IMR-90 (cell line): Measurements from ENCODE around the gene GTSE1. TPM values are rescaled to one million over a fixed set of nuclear protein-coding genes. Genes with fewer than 3 reads are reported as not detected.

Experiments used
- ATAC-seq: fragments of 200-7000 bp; cut with Tn5 transposase; 2 replicates; pipeline ENCODE4 v1.9.1; 2020; ENCODE audit warnings: low read depth, mild to moderate bottlenecking, moderate library complexity
- BruUV-seq: library from RNA; stranded (reverse); fragments of 400-500 nt; replicated peaks from 2 replicates; lab custom pipeline; 2021; lab: Mats Ljungman, UMichigan
- CTCF ChIA-PET: fragments of 300-600 bp; formaldehyde crosslinking; extraction: SDS; loops from one replicate; lab custom pipeline; 2021; ENCODE audit warnings: antibody characterized with exemption; lab: Yijun Ruan, JAX
- POLR2A ChIA-PET: fragments of 300-600 bp; sonication (Branson Sonifier 250); formaldehyde crosslinking; loops from one replicate; lab custom pipeline; 2022; ENCODE audit warnings: antibody characterized with exemption; ENCODE audit not compliant: unreplicated experiment; lab: Charles Lee
- DNase-seq: peaks from one replicate; pipeline ENCODE4 v3.0.0; 2013
- H2AFZ ChIP-seq: replicated peaks from 2 replicates; pipeline ENCODE3; 2013; ENCODE audit warnings: low read length, mild to moderate bottlenecking; ENCODE audit not compliant: poor library complexity
- H2AK5ac ChIP-seq: 2 replicates; pipeline ENCODE4 v1.6.1; 2013; ENCODE audit warnings: low read depth, low read length, inconsistent platforms
- H2AK9ac ChIP-seq: replicated peaks from 2 replicates; pipeline ENCODE3; 2013; ENCODE audit warnings: mild to moderate bottlenecking, low read depth, low read length, moderate library complexity; ENCODE audit not compliant: poor library complexity
- H2BK120ac ChIP-seq: 2 replicates; pipeline ENCODE4 v1.6.1; 2013; ENCODE audit warnings: low read depth, low read length, inconsistent platforms
- H2BK15ac ChIP-seq: 3 replicates; pipeline ENCODE4 v1.6.1; 2013; ENCODE audit warnings: low read depth, low read length, inconsistent platforms
- H2BK20ac ChIP-seq: 2 replicates; pipeline ENCODE4 v1.6.1; 2013; ENCODE audit warnings: low read depth, mild to moderate bottlenecking, inconsistent platforms, low read length, moderate library complexity
- H2BK5ac ChIP-seq: 2 replicates; pipeline ENCODE4 v1.6.1; 2013; ENCODE audit warnings: mild to moderate bottlenecking, low read depth, low read length, inconsistent platforms; ENCODE audit not compliant: poor library complexity, severe bottlenecking
- H3K14ac ChIP-seq: replicated peaks from 2 replicates; pipeline ENCODE4 v1.6.1; 2013; ENCODE audit warnings: low read depth, low read length, inconsistent platforms
- H3K18ac ChIP-seq: 2 replicates; pipeline ENCODE4 v1.6.1; 2013; ENCODE audit warnings: low read depth, low read length, control low read depth
- H3K23ac ChIP-seq: 2 replicates; pipeline ENCODE4 v1.6.1; 2013; ENCODE audit warnings: low read depth, low read length, inconsistent platforms
- H3K27ac ChIP-seq: 2 replicates; pipeline ENCODE4 v1.5.1; 2013; ENCODE audit warnings: mild to moderate bottlenecking, control low read depth, low read length; ENCODE audit not compliant: insufficient read depth
- H3K27me3 ChIP-seq: 2 replicates; pipeline ENCODE4 v1.6.1; 2013; ENCODE audit warnings: low read length; ENCODE audit not compliant: control insufficient read depth, insufficient read depth
- H3K36me3 ChIP-seq: 2 replicates; pipeline ENCODE4 v1.6.1; 2013; ENCODE audit warnings: low read length, mixed read lengths; ENCODE audit not compliant: control insufficient read depth, insufficient read depth
- H3K4ac ChIP-seq: 2 replicates; pipeline ENCODE4 v1.6.1; 2013; ENCODE audit warnings: low read depth, low read length, inconsistent platforms
- H3K4me1 ChIP-seq: 2 replicates; pipeline ENCODE4 v1.6.1; 2013; ENCODE audit warnings: low read length, mixed read lengths; ENCODE audit not compliant: control insufficient read depth, insufficient read depth
- H3K4me2 ChIP-seq: 2 replicates; pipeline ENCODE4 v1.6.1; 2013; ENCODE audit warnings: low read depth, mild to moderate bottlenecking, control low read depth, low read length, moderate library complexity
- H3K4me3 ChIP-seq: 2 replicates; pipeline ENCODE4 v1.5.1; 2013; ENCODE audit warnings: low read depth, mild to moderate bottlenecking, control low read depth, low read length, moderate library complexity; ENCODE audit not compliant: insufficient read depth
- H3K56ac ChIP-seq: 2 replicates; pipeline ENCODE4 v1.6.1; 2013; ENCODE audit warnings: low read length, inconsistent platforms; ENCODE audit not compliant: insufficient read depth; ENCODE audit errors: extremely low read depth
- H3K79me1 ChIP-seq, 2 experiments: 2 replicates each; pipeline ENCODE4 v1.6.1; 2013; ENCODE audit warnings: low read length in 2 of 2, inconsistent platforms in 1 of 2, low read depth in 1 of 2
- H3K9ac ChIP-seq: 2 replicates; pipeline ENCODE4 v1.6.1; 2013; ENCODE audit warnings: low read depth, low read length, control low read depth
- H3K9me1 ChIP-seq: 2 replicates; pipeline ENCODE4 v1.6.1; 2013; ENCODE audit warnings: low read length, inconsistent platforms; ENCODE audit not compliant: insufficient read depth
- H3K9me3 ChIP-seq: 2 replicates; pipeline ENCODE4 v1.6.1; 2013; ENCODE audit warnings: low read length; ENCODE audit not compliant: control insufficient read depth, insufficient read depth
- H4K20me1 ChIP-seq: 2 replicates; pipeline ENCODE4 v1.6.1; 2013; ENCODE audit warnings: low read length, inconsistent platforms; ENCODE audit not compliant: insufficient read depth
- H4K5ac ChIP-seq: 2 replicates; pipeline ENCODE4 v1.6.1; 2013; ENCODE audit warnings: mild to moderate bottlenecking, low read depth, low read length, control low read depth
- H4K8ac ChIP-seq, 2 experiments: 2 replicates each; pipeline ENCODE4 v1.6.1; 2013; ENCODE audit warnings: low read depth in 2 of 2, low read length in 2 of 2, control low read depth in 1 of 2, inconsistent platforms in 1 of 2
- H4K91ac ChIP-seq: 2 replicates; pipeline ENCODE4 v1.6.1; 2013; ENCODE audit warnings: low read depth, low read length, inconsistent platforms; ENCODE audit not compliant: insufficient read depth
- BHLHE40 ChIP-seq: fragments of 150-350 bp; IDR thresholded peaks from 2 replicates; pipeline ENCODE4 v1.6.1; 2016; ENCODE audit warnings: mild to moderate bottlenecking, low read depth, low read length
- CEBPB ChIP-seq: IDR thresholded peaks from 2 replicates; pipeline ENCODE4 v1.6.1; 2012; ENCODE audit warnings: low read depth, low read length, improper control_type of control experiment
- CHD1 ChIP-seq: IDR thresholded peaks from 2 replicates; pipeline ENCODE4 v1.6.1; 2012; ENCODE audit warnings: low read depth, low read length, improper control_type of control experiment
- CTCF ChIP-seq: conservative IDR thresholded peaks from 2 replicates; pipeline ENCODE4 v1.5.1; 2012; ENCODE audit warnings: mild to moderate bottlenecking, low read depth, low read length, improper control_type of control experiment
- ELK1 ChIP-seq: fragments of 150-350 bp; IDR thresholded peaks from 2 replicates; pipeline ENCODE4 v1.6.1; 2016; ENCODE audit warnings: low read depth, mild to moderate bottlenecking, low read length, moderate library complexity, borderline replicate concordance
- FOS ChIP-seq: fragments of 150-350 bp; IDR thresholded peaks from 2 replicates; pipeline ENCODE4 v1.6.1; 2016; ENCODE audit warnings: low read depth, low read length
- MAZ ChIP-seq: IDR thresholded peaks from 2 replicates; pipeline ENCODE4 v1.6.1; 2012; ENCODE audit warnings: low read depth, mild to moderate bottlenecking, low read length, improper control_type of control experiment, moderate library complexity, borderline replicate concordance
- MXI1 ChIP-seq: IDR thresholded peaks from 2 replicates; pipeline ENCODE4 v1.6.1; 2012; ENCODE audit warnings: low read depth, mild to moderate bottlenecking, low read length, moderate library complexity, borderline replicate concordance
- POLR2A ChIP-seq: IDR thresholded peaks from 2 replicates; pipeline ENCODE4 v1.6.1; 2012; ENCODE audit warnings: mild to moderate bottlenecking, low read depth, low read length
- RAD21 ChIP-seq: IDR thresholded peaks from 2 replicates; pipeline ENCODE4 v1.6.1; 2012; ENCODE audit warnings: low read length, improper control_type of control experiment
- RCOR1 ChIP-seq: IDR thresholded peaks from 2 replicates; pipeline ENCODE4 v1.6.1; 2012; ENCODE audit warnings: mild to moderate bottlenecking, low read length, improper control_type of control experiment; ENCODE audit not compliant: insufficient replicate concordance
- RFX5 ChIP-seq: IDR thresholded peaks from 2 replicates; pipeline ENCODE4 v1.8.0; 2012; ENCODE audit warnings: low read depth, mild to moderate bottlenecking, low read length, moderate library complexity
- SMC3 ChIP-seq: fragments of 150-350 bp; IDR thresholded peaks from 2 replicates; pipeline ENCODE4 v1.6.1; 2016; ENCODE audit warnings: low read depth, mild to moderate bottlenecking, antibody characterized with exemption, low read length, moderate library complexity
- USF2 ChIP-seq: fragments of 150-350 bp; IDR thresholded peaks from 2 replicates; pipeline ENCODE4 v1.6.1; 2017; ENCODE audit warnings: mild to moderate bottlenecking, antibody characterized with exemption, low read length, low read depth
- WGBS, 2 experiments: methylation state at CpG; one replicate each; pipeline versions ENCODE4 v1.1.5 to v1.1.7; 2013; ENCODE audit warnings: missing lambda C conversion rate in 2 of 2; ENCODE audit not compliant: insufficient read length in 1 of 2; ENCODE audit errors: extremely low coverage in 2 of 2; 5-methylcytosine and 5-hydroxymethylcytosine counted together
- dilution Hi-C: fragments of 300-500 bp; cut with HindIII; formaldehyde crosslinking; loops from one replicate; pipeline ENCODE4 v1.14.3; 2018; ENCODE audit warnings: low sequenced_read_pairs; ENCODE audit not compliant: unreplicated experiment
- in situ Hi-C: fragments of 300-500 bp; cut with MboI; formaldehyde crosslinking; loops from 3 replicates; pipeline ENCODE4 v1.14.3; 2019; ENCODE audit warnings: low sequenced_read_pairs, inconsistent platforms, mixed read lengths
- intact Hi-C: fragments of 100-400 bp; cut with micrococcal nuclease; formaldehyde crosslinking; loops from 2 replicates; pipeline ENCODE4 v1.10.0; 2022
- polyA plus RNA-seq, 3 experiments: library from polyadenylated mRNA; depleted of rRNA; stranded (reverse); fragments of >200 nt; gene quantifications; 2 replicates each; pipeline ENCODE4 v1.2.3, GENCODE V29; 2012; ENCODE audit warnings: low replicate concordance in 1 of 3
- total RNA-seq: library from RNA; depleted of rRNA; stranded (reverse); fragments of >200 nt; gene quantifications from 2 replicates; pipeline ENCODE4 v1.2.3, GENCODE V29; 2012

GTSE1 gene
- total and polyA plus RNA-seq, 2 of the 4 experiments (the other 2 are of a cell fraction): 5.9 to 17.1 TPM

- peak overlapping the region; percentile 36; the same call in 1 of the 2 replicates for H4K91ac ChIP-seq
- H3K4me1 ChIP-seq: peaks cover 4% of the 10 kb centered on the region; the same call in 1 of the 2 replicates
- no TSS peak for BruUV-seq
- H2BK15ac ChIP-seq: no peak overlapping the region
- peaks cover 3% of the 10 kb centered on the region; the same call in 1 of the 2 replicates for H3K36me3 ChIP-seq
- H2AK5ac ChIP-seq: peak overlapping the region; percentile 75
- TF ChIP-seq FOS (no peak), RCOR1 (no peak), CHD1 (no peak), RFX5 (no peak), MAZ (no peak), CEBPB (no peak), POLR2A (no peak), BHLHE40 (no peak), SMC3 (no peak), RAD21 (no peak), USF2 (no peak), ELK1 (no peak), CTCF (no peak), MXI1 (no peak)
- peak overlapping the region; percentile 84 for H3K14ac ChIP-seq
- ATAC-seq: no peak
- no peaks in the 10 kb centered on the region; the same call in 1 of the 2 replicates for H4K20me1 ChIP-seq
- ChIA-PET CTCF (no interaction called here), POLR2A (interaction anchor here (0.9 kb wide), 1 partner anchor 17 kb away, joined by 4 read pairs; the partner anchor contains the start of gene TTC38)
- H3K4me2 ChIP-seq: peak overlapping the region; percentile 68
- H3K18ac ChIP-seq: no peak overlapping the region
- H3K9me1 ChIP-seq: peaks cover 21% of the 10 kb centered on the region
- in situ Hi-C loops (no loop called here), intact Hi-C loops (no loop called here), dilution Hi-C loops (no loop called here)
- no peak overlapping the region for H2BK120ac ChIP-seq
- peak overlapping the region; percentile 89 to 91 for H4K8ac ChIP-seq
- peak overlapping the region; percentile 96 for H2AK9ac ChIP-seq
- peak overlapping the region; percentile 77; the same call in 1 of the 2 replicates for H3K23ac ChIP-seq
- H4K5ac ChIP-seq: no peak overlapping the region
- H3K79me1 ChIP-seq: peaks cover 15 to 42% of the 10 kb centered on the region in 2 experiments
- no peak overlapping the region for H3K56ac ChIP-seq
- H2BK20ac ChIP-seq: no peak overlapping the region
- H2AFZ ChIP-seq: peak overlapping the region; percentile 94
- 18% methylated on average over 20 of the region's 25 CpGs; no CpG with 5 or more reads in 1 of the 2 experiments for WGBS, 2 experiments
- no peaks in the 10 kb centered on the region for H3K27me3 ChIP-seq
- H3K9ac ChIP-seq: peak overlapping the region; percentile 75
- no peak overlapping the region for H2BK5ac ChIP-seq
- peak overlapping the region; percentile 96 for H3K4me3 ChIP-seq
- no peaks in the 10 kb centered on the region for H3K9me3 ChIP-seq
- H3K4ac ChIP-seq: peak overlapping the region; percentile 72
- no peak for DNase-seq
- H3K27ac ChIP-seq: peak overlapping the region; percentile 68; the same call in 1 of the 2 replicates
Measured at GRCh38 chr22:46250783-46251125, 45.9 kb upstream of the GTSE1 start.
